Esophagus muscularis mucosa (tissue), 4 donors: Measurements from ENCODE around the gene COL11A2. TPM values are rescaled to one million over a fixed set of nuclear protein-coding genes. Genes with fewer than 3 reads are reported as not detected.

ENCODE experiments used
- DNase-seq: peaks from one replicate; pipeline ENCODE4 v3.0.0-alpha.2; 2017; ENCODE audit errors: extremely low spot score
- H3K27ac ChIP-seq, 4 donors: fragments of 200-600 bp; sonication (generic); replicated peaks in 1 of 4; 1 replicate in 3 of 4; 2 replicates in 1 of 4; pipeline ENCODE4 v1.5.1; 2016 to 2019; ENCODE audit warnings: mild to moderate bottlenecking in 1 of 4
- H3K27me3 ChIP-seq, 4 donors: fragments of 200-600 bp; sonication (generic); one replicate each; pipeline versions ENCODE4 v1.5.1 to v1.6.0; 2016 to 2019
- H3K36me3 ChIP-seq, 4 donors: fragments of 200-600 bp; sonication (generic); one replicate each; pipeline ENCODE4 v1.5.1; 2016 to 2019
- H3K4me1 ChIP-seq, 4 donors: fragments of 200-600 bp; sonication (generic); one replicate each; pipeline ENCODE4 v1.5.1; 2016 to 2019
- H3K4me3 ChIP-seq, 4 donors: fragments of 200-600 bp; sonication (generic); 1 replicate in 2 of 4; 2 replicates in 2 of 4; pipeline ENCODE4 v1.5.1; 2016 to 2019; ENCODE audit warnings: mild to moderate bottlenecking in 4 of 4, moderate library complexity in 1 of 4
- H3K9me3 ChIP-seq, 4 donors: fragments of 200-600 bp; sonication (generic); 1 replicate in 3 of 4; 2 replicates in 1 of 4; pipeline ENCODE4 v1.5.1; 2016 to 2019
- EP300 ChIP-seq: sonication (generic); formaldehyde crosslinking; IDR thresholded peaks from one replicate; pipeline ENCODE4 v1.6.1; 2017; ENCODE audit warnings: antibody characterized with exemption
- POLR2A ChIP-seq: fragments of 450-650 bp; IDR thresholded peaks from one replicate; pipeline ENCODE4 v1.6.1; 2017; ENCODE audit warnings: antibody characterized with exemption, moderate library complexity, mild to moderate bottlenecking, low read depth
- POLR2AphosphoS5 ChIP-seq, 2 donors: sonication (generic); formaldehyde crosslinking; IDR thresholded peaks; one replicate each; pipeline ENCODE4 v1.6.1; 2017; ENCODE audit warnings: antibody characterized with exemption in 2 of 2
- WGBS: methylation state at CpG from one replicate; pipeline ENCODE4 v1.1.5; 2018; 5-methylcytosine and 5-hydroxymethylcytosine counted together
- intact Hi-C: fragments of 100-400 bp; cut with DNase I; formaldehyde crosslinking; loops from one replicate; pipeline ENCODE4 v1.15.1; 2023
- total RNA-seq, 4 donors: library from RNA; depleted of rRNA; stranded (reverse); fragments of >200 nt; gene quantifications; one replicate each; pipeline versions ENCODE4 v1.1.0 to v1.2.1, GENCODE V29; 2016
- TF ChIP-seq, protein P1 (sequence below), 3 experiments: fragments of 200-600 bp in 2 of 3; fragments of 450-650 bp in 1 of 3; sonication (generic) in 2 of 3; IDR thresholded peaks; one replicate each; pipeline ENCODE4 v1.5.1; 2017 to 2019; ENCODE audit warnings: antibody characterized with exemption in 3 of 3, mild to moderate bottlenecking in 2 of 3, moderate library complexity in 1 of 3

COL11A2 gene
- total RNA-seq, 4 donors from 2014 or later: 0.17 to 1.1 (median 0.19) TPM; not detected in 1

DNA sequence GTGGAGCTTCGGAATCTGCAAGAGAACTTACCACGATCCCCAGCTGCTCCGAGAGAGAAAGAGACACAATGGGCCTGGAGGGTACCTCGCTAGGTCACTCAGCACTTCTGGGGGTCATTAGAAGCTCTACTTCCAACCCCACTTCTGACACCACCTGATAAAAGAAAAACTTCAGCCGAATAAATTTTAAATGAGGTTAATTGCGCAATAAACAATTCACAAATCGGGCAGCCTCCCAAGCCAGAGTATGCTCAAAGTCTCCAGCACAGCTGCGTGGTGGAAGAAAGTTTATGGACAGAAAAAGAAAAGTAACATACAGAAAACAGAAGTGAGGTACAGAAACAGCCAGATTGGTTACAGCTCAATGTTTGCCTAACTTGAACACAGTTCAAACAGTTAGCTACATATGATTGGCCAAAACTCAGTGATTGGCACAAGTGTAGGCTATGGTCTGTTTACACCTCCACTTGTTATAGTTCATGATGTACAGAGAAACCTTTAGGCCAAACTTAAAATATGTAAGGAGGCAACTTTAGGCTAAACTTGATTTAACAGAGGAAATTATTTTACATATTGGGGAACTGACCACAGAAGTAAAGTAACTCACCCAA lies 52.6 kb downstream of the COL11A2 start:
- 71% methylated on average over 8 of the region's 8 CpGs for WGBS
- DNase-seq: no peak
- Histone ChIP-seq H3K4me1 (no peaks in the 10 kb centered on the region), H3K27me3 (peaks cover 0 to 33% (median 3%) of the 10 kb centered on the region in 4 donors), H3K9me3 (no peaks in the 10 kb centered on the region), H3K27ac (no peak overlapping the region), H3K4me3 (no peak overlapping the region), H3K36me3 (no peaks in the 10 kb centered on the region)
- TF ChIP-seq POLR2A (no peak), EP300 (no peak), POLR2AphosphoS5 (IDR thresholded peaks at IDR 0.05) (no peak)
- TF ChIP-seq, protein P1, sequence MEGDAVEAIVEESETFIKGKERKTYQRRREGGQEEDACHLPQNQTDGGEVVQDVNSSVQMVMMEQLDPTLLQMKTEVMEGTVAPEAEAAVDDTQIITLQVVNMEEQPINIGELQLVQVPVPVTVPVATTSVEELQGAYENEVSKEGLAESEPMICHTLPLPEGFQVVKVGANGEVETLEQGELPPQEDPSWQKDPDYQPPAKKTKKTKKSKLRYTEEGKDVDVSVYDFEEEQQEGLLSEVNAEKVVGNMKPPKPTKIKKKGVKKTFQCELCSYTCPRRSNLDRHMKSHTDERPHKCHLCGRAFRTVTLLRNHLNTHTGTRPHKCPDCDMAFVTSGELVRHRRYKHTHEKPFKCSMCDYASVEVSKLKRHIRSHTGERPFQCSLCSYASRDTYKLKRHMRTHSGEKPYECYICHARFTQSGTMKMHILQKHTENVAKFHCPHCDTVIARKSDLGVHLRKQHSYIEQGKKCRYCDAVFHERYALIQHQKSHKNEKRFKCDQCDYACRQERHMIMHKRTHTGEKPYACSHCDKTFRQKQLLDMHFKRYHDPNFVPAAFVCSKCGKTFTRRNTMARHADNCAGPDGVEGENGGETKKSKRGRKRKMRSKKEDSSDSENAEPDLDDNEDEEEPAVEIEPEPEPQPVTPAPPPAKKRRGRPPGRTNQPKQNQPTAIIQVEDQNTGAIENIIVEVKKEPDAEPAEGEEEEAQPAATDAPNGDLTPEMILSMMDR (IDR thresholded peaks at IDR 0.05): no peak
- intact Hi-C loops: no loop called here

DNA sequence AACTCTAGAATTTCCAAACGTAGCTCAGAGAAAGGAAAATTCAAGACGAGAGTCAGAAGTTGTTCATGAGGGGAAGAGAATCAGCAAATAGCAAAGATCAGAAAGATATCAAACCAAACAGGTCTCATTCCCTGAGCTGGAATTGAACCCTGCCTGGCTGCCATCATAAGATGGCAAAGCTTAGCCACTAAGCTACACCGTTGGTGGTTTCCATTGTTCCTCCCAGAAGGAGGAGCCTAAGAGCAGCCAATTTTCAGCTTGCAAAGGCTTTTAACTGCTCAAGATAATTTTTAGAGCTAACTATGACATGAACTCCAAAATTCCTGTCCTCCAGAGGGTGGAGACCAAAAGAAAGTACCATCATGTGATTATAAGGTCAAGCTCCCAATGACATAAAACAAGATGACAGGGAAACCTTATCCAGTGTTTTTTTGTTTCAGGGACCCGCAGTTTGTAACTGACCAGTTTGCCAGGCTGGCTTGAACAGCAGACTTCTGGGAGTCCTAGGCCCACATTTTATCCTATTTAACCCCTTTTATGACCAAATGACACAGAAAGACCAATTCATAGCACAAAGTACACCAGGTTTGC lies 55.9 kb downstream of the COL11A2 start:
- Histone ChIP-seq H3K4me1 (no peaks in the 10 kb centered on the region), H3K27ac (no peak overlapping the region), H3K27me3 (peaks cover 0 to 13% (median 3%) of the 10 kb centered on the region in 4 donors), H3K9me3 (no peaks in the 10 kb centered on the region), H3K36me3 (no peaks in the 10 kb centered on the region), H3K4me3 (no peak overlapping the region)
- DNase-seq: no peak
- TF ChIP-seq, protein P1 (IDR thresholded peaks at IDR 0.05): no peak
- no peak for TF ChIP-seq EP300
- TF ChIP-seq POLR2A: no peak
- no peak for TF ChIP-seq POLR2AphosphoS5 (IDR thresholded peaks at IDR 0.05)
- intact Hi-C loops: no loop called here
- WGBS: 41% methylated on average over 4 of the region's 4 CpGs

DNA sequence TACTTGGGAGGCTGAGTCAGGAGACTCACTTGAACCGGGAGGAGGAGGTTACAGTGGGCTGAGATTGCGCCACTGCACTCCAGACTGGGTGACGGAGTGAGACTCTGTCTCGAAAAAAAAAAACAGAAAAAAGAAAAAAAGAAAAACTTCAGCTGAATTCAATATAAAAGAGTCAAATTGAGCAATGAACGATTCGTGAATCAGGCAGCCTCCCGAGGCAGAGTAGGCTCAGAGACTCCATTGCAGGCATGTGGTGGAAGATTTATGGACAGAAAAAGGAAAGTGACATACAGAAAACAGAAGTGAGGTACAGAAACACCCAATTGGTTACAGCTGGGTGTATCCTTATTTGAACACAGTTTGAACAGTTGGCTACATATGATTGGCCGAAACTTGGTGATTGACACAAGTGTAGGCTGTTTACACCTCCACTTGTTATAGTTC lies 60.2 kb downstream of the COL11A2 start:
- 70% methylated on average over 8 of the region's 8 CpGs for WGBS
- no peaks in the 10 kb centered on the region for H3K9me3 ChIP-seq
- peaks cover 0 to 19% (median 0%) of the 10 kb centered on the region in 4 donors for H3K27me3 ChIP-seq
- TF ChIP-seq EP300 (no peak), POLR2A (no peak), POLR2AphosphoS5 (IDR thresholded peaks at IDR 0.05) (no peak)
- TF ChIP-seq, protein P1 (IDR thresholded peaks at IDR 0.05): no peak
- H3K36me3 ChIP-seq: no peaks in the 10 kb centered on the region
- H3K4me1 ChIP-seq: no peaks in the 10 kb centered on the region
- DNase-seq: no peak
- H3K27ac ChIP-seq: no peak overlapping the region
- H3K4me3 ChIP-seq: no peak overlapping the region
- intact Hi-C loops: no loop called here

DNA sequence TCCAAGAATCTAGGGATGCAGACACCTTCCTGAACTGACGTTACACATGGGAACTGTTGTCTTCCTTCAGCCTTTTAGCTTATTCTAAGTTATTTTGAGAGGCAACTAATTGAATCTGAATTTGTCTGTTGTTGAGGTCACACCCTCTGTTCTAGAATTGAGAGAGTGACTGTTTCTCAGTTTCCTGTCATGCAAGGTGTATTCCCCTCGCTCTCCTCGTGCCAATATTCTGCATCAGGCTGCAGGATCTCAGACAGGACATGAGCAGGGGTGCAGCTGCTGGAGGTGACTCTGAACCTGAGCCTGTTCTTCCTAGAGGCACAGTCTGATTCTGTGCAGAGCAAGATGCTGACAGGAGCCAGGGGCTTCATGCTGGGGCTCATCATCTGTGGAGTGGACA lies 63.9 kb downstream of the COL11A2 start:
- WGBS: 82% methylated on average over 3 of the region's 3 CpGs
- Histone ChIP-seq H3K4me1 (no peaks in the 10 kb centered on the region), H3K27ac (no peak overlapping the region), H3K4me3 (no peak overlapping the region), H3K27me3 (peaks cover 0 to 24% (median 0%) of the 10 kb centered on the region in 4 donors), H3K9me3 (peaks cover 0 to 4% (median 0%) of the 10 kb centered on the region in 4 donors), H3K36me3 (no peaks in the 10 kb centered on the region)
- DNase-seq: no peak
- intact Hi-C loops: no loop called here
- TF ChIP-seq EP300 (no peak), POLR2AphosphoS5 (IDR thresholded peaks at IDR 0.05) (no peak), POLR2A (no peak)
- TF ChIP-seq, protein P1 (IDR thresholded peaks at IDR 0.05): no peak
